T-helper 22 cell (primary cell): ENCODE data around the gene BHMT.
"Not testable (repeated sequence)": the region's sequence is repeated elsewhere in the genome, so short reads cannot be mapped to it uniquely, and the experiment has no call there.

Experiments
- DNase-seq: peaks from one replicate; pipeline ENCODE4 v3.0.0-alpha.2; 2020; ENCODE audit warnings: low read depth

The BHMT gene

DNA sequence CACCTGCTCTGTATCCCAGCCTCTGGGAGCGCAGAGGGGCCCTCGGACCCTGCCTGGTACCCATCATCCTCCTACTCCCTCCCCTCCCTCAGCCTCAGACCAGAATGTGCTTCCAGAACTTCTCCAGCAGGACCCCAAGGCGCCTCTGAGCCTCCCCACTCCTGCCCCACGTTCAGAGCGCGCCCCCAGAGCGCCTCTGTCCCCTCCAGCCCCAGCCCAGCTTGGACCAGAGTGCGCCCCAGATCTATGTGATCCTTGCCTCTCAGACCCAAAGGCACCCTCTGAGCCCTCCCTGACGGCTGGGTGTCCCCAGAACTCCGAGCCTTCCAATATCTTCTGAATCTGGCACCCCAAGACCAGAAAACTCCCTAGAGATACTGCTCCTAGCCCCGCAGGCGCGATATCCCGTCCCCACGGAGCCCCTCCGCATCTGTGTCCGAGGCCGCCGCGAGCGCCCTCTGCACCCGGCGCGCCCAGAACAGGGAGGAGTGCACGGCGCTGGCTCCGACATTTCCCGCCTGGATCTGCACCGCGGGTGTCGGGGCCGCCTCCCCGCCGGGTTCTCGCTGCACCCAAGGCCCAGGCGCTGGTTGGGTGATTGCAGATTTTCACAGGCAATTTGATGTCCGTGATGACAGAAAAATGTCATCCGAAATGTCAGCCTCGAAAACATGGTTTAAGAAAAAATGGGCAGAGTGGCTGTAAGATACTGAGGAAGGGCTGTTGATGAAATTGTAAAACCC is 522 bp downstream of the BHMT start:
- DNase-seq, result no peak

DNA sequence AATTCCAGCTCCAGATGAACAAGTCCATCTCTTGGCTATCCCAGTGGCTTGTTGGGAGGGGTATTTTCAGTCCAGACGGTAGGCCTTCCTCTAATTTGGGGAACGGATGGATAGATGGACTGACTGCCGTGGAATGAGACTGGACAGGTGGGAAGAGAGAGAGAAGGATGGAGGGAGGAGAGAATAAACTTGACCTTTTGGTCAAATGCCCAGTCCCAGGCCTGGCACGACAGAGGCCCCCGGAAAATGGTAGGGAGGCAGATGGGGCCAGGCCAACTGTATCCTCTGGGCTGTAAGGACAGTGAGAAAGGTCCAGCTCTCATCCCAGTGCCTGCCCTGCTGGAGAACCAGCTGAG is 1.1 kb downstream of the BHMT start:
- no peak for DNase-seq

DNA sequence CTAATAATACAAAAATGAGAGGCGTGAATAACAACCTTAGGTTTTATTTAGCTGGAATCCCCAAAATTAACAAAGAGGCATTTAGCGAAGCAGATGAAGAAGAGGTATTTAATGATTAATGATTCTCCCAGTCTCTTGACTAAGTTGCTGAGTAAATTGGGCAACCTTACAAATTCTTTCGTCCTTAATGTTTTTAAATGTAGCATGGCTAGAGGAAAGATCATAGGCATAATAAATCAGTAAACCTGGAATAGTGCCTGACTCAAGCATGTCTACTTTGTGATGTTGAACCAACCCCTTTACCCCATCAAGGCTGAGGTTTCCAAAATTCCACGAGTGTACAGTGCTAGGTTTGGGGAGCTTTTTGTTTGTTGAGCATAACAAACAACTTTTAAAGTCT is 7.9 kb downstream of the BHMT start:
- no peak for DNase-seq

DNA sequence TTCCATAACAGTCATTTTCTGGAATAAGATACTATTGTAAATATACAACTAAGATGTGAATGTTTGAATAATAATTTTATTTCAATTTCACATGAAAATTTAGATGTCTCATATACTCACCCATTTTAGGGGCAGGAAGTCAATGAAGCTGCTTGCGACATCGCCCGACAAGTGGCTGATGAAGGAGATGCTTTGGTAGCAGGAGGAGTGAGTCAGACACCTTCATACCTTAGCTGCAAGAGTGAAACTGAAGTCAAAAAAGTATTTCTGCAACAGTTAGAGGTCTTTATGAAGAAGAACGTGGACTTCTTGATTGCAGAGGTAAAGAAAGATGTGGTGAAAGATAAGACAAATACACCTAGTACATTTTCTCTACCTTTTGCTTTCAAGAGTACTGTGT is 8.6 kb downstream of the BHMT start:
- DNase-seq, result no peak

DNA sequence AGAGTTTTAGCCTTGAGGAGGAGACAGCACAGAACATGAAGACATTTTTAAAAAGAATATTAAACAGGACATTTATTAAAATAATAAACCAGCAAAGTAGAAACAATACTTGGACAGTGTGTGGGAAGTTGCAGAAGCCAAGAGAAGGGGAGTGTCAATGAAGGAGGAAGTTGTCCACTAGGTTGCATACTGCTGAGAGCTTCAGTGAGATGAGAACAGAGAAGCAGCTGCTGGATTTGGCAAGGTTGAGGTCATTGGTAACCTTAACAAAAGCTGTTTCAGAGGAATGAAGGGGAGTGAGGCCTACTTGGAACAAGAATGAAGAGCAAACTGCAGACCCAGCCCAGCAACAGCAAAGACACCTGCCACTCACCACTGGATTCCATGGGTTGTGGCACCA is 11.4 kb downstream of the BHMT start:
- DNase-seq, result no peak

DNA sequence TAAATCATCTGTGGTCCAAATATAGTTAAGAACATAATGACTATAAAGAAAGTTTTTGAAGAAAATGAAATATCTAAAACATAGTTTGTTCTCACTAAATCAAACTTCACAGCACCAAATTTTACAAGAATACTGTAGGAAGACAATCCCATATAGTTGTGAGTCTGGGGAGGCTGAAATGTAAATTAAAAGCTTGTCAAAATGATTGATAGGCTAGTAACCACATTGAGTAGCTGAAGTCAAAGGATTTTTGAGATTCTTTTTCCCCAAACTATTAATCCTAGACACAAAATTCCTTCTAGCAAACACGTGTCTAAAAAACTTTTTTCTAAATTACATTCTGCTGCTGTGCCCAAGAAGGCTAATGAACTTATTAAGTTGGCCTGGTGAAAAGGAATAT is 13.0 kb downstream of the BHMT start:
- DNase-seq, result no peak

DNA sequence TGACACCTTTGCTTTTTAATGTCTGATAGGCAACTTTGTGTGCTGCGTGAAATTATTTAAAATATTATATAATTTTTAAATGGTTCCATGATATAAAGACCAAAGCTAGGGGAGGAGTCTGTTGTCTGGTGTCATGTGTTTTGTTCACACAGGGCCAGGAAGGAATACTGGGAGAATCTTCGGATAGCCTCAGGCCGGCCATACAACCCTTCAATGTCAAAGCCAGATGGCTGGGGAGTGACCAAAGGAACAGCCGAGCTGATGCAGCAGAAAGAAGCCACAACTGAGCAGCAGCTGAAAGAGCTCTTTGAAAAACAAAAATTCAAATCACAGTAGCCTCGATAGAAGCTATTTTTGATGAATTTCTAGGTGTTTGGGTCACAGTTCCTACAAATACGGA is 19.2 kb downstream of the BHMT start:
- DNase-seq, result no peak

DNA sequence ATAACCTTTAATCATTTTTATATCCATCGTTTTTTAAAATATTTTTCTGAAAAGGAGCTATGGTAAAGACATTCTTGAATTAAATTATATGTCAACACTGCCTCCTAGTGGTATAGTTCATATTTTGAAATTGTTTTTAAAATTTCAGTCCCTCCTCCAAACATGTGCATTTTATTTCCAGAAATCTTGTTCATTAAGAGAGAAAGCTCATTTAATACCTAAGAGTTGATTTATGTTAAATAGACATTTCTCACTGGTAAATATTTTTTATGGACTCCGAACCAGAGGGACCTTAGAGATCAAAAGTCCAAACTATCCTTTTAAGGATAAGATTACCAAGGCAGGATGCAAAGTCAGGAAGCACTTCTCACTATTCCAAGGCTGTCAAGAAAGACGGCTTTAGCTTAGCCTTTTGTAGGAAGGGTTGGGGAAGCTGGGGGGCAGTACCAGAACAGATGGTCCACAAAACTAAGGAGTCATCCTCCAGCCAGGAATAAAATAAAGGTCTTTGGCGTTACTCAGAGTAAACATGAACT is 21.6 kb downstream of the BHMT start:
- DNase-seq, result no peak

DNA sequence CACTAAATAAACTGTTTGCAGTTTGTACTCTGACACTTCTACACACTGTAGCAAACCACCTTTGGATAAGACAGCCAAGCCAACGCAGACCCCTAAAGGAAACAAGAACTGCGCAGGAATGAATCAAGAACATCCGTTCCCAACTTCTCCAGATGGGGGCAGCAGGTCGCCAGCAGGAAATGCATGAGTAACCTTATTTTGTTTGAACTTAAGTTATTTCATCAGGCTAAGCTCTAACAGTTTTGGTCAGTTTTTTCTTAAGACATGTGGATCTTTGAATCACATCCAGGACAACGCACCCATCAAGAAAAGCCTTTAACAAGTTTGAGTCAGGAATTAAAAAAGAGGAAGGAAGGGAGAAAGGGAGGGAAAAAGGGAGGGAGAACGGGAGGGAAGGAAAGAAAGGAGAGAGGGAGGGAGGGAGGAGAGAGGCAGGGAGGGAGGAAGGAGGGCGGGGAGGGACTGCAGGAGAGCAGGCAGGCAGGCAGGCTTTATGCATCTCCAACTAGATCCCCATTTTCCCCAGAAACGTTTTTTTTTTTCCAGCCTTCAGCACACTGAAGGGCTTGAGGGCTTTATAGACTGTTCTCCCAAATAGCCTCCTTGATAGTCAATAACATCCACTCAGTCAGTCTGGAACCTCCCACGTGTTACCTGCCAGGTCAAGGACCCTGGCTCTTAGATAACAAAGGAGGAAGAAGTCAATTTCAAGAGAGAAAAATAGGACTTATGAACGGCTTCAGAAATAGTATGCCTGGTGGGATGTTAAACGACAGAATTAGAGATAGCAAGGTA is 22.2 kb downstream of the BHMT start:
- no peak for DNase-seq

DNA sequence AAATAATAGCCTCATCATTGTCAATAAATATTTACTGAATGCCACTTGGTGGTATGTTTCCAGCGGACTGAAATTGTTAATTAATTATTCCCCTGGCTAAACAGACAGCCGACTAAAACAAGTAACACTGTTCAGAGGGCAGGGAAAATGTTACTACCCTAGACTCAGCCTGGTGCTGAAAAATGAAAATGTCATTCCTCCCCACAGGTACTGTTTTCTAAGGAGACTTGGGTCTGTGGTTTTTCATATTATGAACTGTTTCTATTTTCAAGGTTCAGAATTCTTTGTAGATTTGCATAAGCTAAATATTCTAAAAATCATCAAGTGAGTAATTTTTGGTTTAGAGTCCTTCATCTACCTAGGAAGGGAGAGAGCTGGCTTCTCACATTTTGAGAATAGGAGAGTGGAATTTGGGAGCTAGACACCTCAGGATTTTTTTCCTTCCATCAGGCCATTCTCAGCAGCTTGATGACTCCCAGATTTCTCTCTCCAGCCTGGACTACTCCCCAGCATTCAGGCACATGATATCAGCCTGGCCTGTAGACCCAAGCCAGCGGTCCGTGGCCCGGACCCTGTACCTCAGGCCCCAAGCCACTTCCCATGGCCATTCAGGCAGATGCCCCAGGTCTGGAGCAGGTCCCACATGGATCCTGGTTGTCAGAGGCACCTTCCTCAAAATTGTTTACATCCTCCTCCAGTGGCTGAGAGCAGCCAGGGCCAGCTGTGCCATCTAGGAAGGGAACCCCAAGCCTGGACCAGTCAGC is 24.4 kb downstream of the BHMT start:
- DNase-seq, result no peak

DNA sequence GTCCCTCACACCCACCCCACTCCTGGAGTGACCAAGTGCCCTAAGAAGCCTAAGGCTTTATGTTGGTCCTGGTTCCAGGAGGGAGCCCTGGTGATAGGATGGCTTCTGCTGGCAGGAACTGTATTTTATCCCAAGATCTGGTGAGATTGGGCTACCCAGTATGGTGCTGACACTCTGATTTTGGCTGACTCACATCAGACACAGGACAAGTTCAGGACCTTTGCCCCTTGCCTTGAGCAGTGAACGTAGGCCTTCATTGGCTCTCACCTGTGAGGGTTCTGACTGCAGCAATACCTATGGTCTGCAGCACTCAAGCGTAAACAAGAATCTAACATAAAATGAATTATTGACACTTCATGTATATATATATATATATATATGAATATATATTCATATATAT is 25.0 kb downstream of the BHMT start:
- no peak for DNase-seq

DNA sequence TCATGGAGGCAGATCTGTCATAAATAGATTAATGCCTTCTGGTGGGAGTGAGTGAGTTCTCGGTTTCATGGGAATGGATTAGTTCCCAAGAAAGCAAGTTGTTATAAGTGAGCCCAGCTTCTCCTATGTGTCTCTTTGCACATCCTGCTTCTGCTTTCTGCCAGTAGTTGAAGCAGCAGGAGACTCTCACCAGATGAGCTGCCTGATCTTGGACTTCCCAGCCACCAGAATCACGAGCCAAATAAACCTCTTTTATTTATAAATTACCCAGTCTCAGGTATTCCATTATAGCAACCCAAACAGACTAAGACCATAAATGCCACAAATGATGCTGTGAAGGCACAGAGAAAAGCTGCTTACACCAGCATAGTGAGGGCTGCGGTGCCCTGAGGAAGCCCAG is 28.9 kb downstream of the BHMT start:
- no peak for DNase-seq

DNA sequence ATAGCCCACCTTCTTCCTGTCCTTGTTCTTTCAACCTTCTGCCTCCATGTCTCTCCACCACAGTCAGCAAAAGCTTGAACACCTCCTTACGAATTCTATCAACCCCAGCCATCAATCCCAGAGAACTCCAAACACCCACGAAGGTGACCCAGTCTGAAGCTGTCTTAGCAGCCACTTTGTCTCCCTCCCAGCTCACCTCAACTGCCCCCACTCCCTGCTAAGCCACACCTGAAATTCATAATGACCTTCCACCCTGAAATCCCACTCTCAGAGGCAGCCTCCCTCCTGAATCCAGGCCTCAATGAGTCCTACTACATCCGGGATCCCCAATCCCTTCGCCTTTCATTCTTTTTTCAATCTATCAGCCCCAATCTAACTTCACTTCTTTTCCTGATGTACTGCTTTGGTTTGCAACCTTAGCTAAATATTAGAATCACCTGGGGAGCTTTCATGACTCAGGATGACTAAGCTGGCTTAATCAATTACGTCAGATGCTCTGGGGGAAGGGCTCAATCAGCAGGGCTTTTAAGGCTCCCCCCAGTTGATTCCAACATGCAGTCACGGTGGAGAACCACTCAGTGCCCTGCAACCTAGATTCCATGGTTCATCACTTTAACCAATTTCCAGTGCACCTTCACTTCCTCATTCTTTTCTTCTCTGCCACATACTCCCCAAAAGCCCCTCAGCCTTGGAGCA is 32.2 kb downstream of the BHMT start:
- DNase-seq, result no peak

DNA sequence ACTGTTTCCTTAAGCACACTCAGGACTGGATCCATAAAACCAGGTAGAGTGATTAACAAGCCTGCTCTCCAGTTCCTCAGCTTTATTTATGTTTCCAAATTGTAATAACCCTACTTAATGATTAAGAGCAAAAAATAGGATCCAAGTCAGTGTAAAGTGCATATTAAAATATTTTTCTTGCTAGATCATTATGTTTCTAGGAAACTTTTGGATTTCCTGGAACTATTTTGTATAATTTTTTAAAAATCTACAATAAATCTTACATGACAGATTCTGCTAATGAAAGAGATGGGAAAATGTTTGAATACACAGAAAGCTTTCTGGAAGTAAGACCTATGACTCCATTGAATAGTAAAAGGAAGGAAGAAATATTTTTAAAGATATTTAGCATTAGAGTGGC is 35.5 kb downstream of the BHMT start:
- DNase-seq, result no peak

DNA sequence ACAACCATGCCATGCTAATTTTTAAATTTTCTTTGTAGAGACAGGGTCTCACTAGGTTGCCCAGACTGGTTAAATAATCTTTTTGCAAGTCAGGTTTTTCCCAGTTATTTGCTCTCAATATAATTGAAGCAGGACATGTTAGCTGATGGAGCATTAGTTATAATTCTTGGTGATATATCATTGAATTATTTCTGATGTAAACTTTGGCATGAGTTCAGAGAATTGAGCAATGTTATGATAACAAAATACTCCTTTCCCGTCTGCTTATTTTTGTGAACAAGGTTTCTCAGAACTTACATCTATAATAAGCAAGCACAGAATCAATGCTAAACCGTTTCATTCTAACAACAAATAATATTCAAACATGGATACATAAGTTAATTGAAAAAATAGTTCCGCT is 37.8 kb downstream of the BHMT start:
- no peak for DNase-seq

DNA sequence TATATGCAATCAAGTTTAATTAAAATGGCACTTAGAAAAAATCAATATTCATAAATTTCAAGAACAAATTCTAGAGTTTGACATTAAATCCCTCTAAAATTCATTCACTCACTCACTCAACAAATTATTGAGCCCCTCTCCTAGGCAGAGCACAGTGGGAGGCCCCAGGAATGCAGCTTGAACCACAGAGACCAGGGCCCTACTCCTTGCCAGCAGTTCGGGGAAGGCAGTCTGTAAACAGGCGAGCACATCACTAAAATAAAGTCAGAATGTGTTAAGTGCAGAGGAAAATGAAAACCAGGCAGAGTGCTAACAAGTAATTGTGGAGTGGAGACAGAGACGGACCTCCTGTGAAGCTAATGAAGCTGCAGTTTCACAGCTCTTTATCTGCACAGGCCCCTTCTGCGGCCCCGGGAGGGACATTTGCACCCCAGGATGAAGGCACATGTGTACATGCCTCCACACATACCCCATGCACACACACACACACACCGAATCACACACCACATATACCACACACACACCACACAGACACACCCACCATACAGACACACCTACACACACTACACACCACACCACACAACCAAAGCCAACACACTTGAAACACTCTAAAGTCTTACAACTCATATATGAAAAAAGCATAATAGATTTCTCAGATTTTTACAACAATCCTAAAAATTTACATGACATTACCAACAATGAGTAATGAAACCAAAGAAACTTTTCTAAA is 40.5 kb downstream of the BHMT start:
- DNase-seq, result no peak

DNA sequence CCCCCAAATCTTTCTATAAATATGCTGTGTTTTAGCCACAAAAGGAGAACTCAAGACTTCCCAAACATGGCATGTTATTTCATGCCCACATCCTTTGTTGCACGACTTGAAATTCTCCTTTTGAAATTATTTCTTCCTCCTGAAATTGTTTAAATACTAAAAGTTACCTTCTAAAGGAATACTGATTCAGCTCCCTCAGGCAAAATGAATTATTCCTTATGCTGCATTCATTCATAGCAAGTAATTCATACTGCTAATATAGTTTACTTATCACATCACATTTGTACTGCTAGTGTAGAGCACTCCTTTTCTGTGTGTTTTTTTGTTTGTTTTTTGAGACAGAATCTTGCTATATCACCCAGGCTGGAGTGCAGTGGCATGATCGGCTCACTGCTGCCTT is 45.7 kb downstream of the BHMT start:
- DNase-seq, result no peak

DNA sequence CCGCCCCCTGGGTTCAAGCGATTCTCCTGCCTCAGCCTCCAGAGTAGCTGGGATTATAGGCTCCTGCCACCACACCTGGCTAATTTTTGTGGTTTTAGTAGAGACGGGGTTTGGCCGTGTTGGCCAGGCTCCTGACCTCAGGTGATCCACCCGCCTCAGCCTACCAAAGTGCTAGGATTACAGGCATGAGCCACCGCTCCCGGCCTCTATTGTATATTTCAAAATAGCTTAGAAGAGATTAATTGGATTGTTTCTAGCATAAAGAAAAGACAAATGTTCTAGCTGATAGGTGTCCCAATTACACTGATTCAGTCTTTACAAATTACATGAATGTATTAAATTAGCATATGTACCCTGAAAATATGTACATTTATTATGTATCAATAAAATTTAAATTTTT is 50.0 kb downstream of the BHMT start:
- not testable (repeated sequence) for DNase-seq

DNA sequence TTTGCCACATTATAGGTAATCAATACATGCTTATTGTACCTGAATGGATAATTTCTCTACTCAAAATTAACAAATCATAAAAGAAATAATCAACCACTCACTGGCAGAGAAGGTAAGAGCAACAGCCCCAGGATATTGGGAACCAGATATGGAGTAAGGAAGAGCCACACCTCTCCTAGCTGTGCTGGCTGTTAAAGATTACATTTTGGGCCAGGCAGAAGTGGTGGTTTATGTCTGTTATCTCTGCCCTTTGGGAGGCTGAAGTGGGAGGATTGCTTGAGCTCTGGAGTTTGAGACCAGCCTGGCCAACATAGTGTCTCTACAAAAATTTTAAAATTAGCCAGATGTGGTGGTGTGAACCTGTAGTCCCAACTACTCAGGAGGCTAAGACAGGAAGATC is 56.4 kb downstream of the BHMT start:
- DNase-seq, result no peak

DNA sequence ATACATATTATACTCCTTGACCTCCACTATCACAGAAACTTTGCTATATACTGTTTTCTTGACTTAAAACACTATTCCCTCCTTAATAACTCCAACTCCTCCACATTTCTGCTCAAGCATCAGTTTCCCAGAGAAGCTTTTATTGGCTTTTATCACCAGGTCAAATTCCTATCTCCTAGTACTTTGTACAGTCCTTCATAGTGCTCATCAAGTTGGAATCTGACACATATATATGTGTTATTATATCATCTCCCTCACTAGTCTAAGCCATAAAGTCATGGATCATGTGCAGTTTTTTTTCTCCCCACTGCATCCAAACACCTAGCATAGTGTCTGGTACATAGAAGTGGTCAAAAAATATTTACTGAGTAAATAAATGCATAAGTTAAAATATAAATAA is 59.1 kb downstream of the BHMT start:
- DNase-seq, result no peak

DNA sequence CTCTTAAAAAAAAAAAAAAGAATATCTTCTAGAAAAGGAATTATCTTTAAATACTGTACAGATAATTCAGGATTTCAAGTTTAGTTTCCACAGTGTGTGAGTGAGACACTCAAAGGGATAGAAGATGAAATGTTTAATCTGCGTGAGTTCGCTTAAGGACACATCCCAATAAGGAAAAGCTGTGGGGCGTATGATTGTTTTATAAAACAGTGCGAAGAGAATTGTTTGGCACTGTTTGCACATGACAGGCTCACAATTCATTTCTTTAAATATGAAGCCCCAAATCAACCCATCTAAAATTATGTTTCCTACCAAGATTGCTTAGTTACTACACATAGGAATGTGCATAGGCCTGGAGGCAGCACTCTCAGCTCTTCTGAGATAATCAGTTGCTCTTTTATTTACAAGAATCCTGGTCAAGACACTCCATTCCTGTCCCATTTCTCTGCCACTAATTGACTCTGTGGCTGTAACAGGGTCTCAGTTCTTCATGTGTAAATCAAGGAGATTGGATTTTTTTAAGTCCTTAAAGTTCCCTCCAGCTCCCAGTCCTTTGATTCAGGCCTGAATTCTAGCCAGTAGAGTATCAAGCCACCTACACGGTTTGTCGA is 60.1 kb downstream of the BHMT start:
- no peak for DNase-seq
